PC-9 (cell line): Measurements from ENCODE around the gene MAMDC4. TPM values are rescaled to one million over a fixed set of nuclear protein-coding genes. Genes with fewer than 3 reads are reported as not detected.
"Not testable (repeated sequence)": the region's sequence is repeated elsewhere in the genome, so short reads cannot be mapped to it uniquely, and the experiment has no call there.

Experiments used
- BruUV-seq: library from RNA; stranded (reverse); fragments of 400-500 nt; replicated peaks from 2 replicates; lab custom pipeline; 2021; lab: Mats Ljungman, UMichigan
- CTCF ChIA-PET: fragments of 300-600 bp; sonication (Branson Sonifier 250); formaldehyde crosslinking; loops from one replicate; lab custom pipeline; 2022; ENCODE audit warnings: antibody characterized with exemption; lab: Charles Lee
- POLR2A ChIA-PET: fragments of 300-600 bp; sonication (Branson Sonifier 250); formaldehyde crosslinking; loops from one replicate; lab custom pipeline; 2022; ENCODE audit warnings: antibody characterized with exemption; ENCODE audit not compliant: unreplicated experiment; lab: Charles Lee
- DNase-seq, 2 experiments: peaks; one replicate each; pipeline versions ENCODE4 v3.0.0 to v3.0.0-alpha.2; 2015 to 2022; ENCODE audit warnings: mixed read lengths in 1 of 2
- H2AFZ ChIP-seq: fragments of 200-600 bp; sonication (generic); 2 replicates; pipeline ENCODE4 v1.8.1; 2017; ENCODE audit warnings: antibody characterized with exemption
- H3F3A ChIP-seq: fragments of 200-600 bp; sonication (generic); 2 replicates; pipeline ENCODE4 v1.8.1; 2017; ENCODE audit warnings: antibody characterized with exemption, mild to moderate bottlenecking, low read depth; ENCODE audit not compliant: insufficient read depth
- H3K27ac ChIP-seq: fragments of 200-600 bp; sonication (generic); 2 replicates; pipeline ENCODE4 v1.6.1; 2016; ENCODE audit warnings: mixed run types
- H3K27me3 ChIP-seq: fragments of 200-600 bp; sonication (generic); 2 replicates; pipeline ENCODE4 v1.6.1; 2016; ENCODE audit warnings: low read depth, mixed run types; ENCODE audit not compliant: insufficient read depth
- H3K36me3 ChIP-seq: fragments of 200-600 bp; sonication (generic); 2 replicates; pipeline ENCODE4 v1.6.1; 2016; ENCODE audit warnings: low read depth, mixed run types
- H3K4me1 ChIP-seq: fragments of 200-600 bp; sonication (generic); replicated peaks from 2 replicates; pipeline ENCODE4 v1.6.1; 2016; ENCODE audit warnings: mixed run types; ENCODE audit not compliant: insufficient read depth
- H3K4me2 ChIP-seq: fragments of 200-600 bp; sonication (generic); 2 replicates; pipeline ENCODE4 v1.6.1; 2017; ENCODE audit warnings: mixed run types
- H3K4me3 ChIP-seq: fragments of 200-600 bp; sonication (generic); 2 replicates; pipeline ENCODE4 v1.6.1; 2016; ENCODE audit warnings: mixed run types
- H3K79me2 ChIP-seq: fragments of 200-600 bp; sonication (generic); 2 replicates; pipeline ENCODE4 v1.6.1; 2017; ENCODE audit warnings: low read depth, mixed run types
- H3K9me2 ChIP-seq: fragments of 200-600 bp; sonication (generic); 2 replicates; pipeline ENCODE4 v1.8.1; 2017; ENCODE audit warnings: mild to moderate bottlenecking; ENCODE audit not compliant: insufficient read depth
- H3K9me3 ChIP-seq: fragments of 200-600 bp; sonication (generic); 2 replicates; pipeline ENCODE4 v1.8.1; 2016; ENCODE audit warnings: low read depth; ENCODE audit not compliant: insufficient read depth
- H4K20me1 ChIP-seq: fragments of 200-600 bp; sonication (generic); 2 replicates; pipeline ENCODE4 v1.8.1; 2017; ENCODE audit not compliant: insufficient read depth
- EZH2 ChIP-seq: fragments of 200-600 bp; sonication (generic); IDR thresholded peaks from 2 replicates; pipeline ENCODE4 v1.8.0; 2017; ENCODE audit warnings: antibody characterized with exemption, low read depth
- intact Hi-C: fragments of 100-400 bp; cut with micrococcal nuclease; formaldehyde crosslinking; loops from one replicate; pipeline ENCODE4 v1.10.0; 2022; ENCODE audit not compliant: unreplicated experiment
- total RNA-seq: library from RNA; stranded (reverse); gene quantifications from 2 replicates; pipeline ENCODE4 v1.2.3, GENCODE V29; 2021
- TF ChIP-seq, protein P1 (sequence below): fragments of 200-600 bp; sonication (generic); conservative IDR thresholded peaks from 2 replicates; pipeline ENCODE4 v1.6.1; 2017; ENCODE audit warnings: mixed run types, antibody characterized with exemption, mild to moderate bottlenecking, moderate library complexity

The MAMDC4 gene
- total RNA-seq, 1 experiment from 2014 or later: 9.2 TPM

DNA sequence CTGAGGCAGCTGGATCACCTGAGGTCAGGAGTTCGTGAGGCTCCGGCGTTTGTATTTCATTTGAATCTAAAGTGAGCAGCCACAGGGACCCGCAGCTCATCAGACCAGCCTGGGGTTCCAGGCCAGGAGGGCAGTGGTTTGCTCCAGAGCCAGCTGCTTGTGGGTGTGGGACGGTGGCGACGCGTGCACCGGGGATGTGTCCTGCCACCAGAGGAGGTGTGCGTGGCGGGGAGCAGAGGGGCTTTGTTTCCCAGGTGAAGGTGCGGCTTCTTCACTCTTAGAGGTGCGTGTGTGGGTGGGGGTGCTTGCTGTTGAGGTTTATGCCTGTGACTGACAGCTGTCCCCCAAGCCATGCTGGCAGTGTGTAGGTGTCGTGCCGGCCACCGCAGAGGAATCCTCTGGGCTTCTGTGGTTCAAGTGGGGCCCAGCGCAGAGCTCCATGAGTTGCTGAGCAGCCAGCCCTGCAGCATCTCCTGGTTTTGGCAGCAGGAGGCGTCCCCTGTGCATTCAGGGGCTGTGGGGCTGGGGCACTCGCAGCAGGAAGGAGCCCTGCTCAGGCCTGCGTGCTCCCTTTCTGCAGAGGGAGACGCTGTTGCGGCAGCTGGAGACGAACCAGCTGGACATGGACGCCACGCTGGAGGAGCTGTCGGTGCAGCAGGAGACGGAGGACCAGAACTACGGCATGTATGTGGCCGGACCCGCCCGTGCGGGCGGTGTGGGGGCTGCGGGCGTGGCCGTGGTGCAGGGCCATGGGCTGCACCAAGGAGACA is 16.8 kb upstream of the MAMDC4 start:
- peaks cover 8% of the 10 kb centered on the region; the same call in 1 of the 2 replicates for H4K20me1 ChIP-seq
- no peaks in the 10 kb centered on the region for H3K27me3 ChIP-seq
- no peaks in the 10 kb centered on the region for H3K79me2 ChIP-seq
- intact Hi-C loops: no loop called here
- TF ChIP-seq EZH2: no peak
- TF ChIP-seq, protein P1, sequence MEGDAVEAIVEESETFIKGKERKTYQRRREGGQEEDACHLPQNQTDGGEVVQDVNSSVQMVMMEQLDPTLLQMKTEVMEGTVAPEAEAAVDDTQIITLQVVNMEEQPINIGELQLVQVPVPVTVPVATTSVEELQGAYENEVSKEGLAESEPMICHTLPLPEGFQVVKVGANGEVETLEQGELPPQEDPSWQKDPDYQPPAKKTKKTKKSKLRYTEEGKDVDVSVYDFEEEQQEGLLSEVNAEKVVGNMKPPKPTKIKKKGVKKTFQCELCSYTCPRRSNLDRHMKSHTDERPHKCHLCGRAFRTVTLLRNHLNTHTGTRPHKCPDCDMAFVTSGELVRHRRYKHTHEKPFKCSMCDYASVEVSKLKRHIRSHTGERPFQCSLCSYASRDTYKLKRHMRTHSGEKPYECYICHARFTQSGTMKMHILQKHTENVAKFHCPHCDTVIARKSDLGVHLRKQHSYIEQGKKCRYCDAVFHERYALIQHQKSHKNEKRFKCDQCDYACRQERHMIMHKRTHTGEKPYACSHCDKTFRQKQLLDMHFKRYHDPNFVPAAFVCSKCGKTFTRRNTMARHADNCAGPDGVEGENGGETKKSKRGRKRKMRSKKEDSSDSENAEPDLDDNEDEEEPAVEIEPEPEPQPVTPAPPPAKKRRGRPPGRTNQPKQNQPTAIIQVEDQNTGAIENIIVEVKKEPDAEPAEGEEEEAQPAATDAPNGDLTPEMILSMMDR: no peak
- BruUV-seq: no TSS peak
- H3K4me3 ChIP-seq: no peak overlapping the region
- peaks cover 27% of the 10 kb centered on the region; the same call in 1 of the 2 replicates for H3F3A ChIP-seq
- no peak overlapping the region for H3K4me2 ChIP-seq
- no peak overlapping the region for H3K27ac ChIP-seq
- ChIA-PET CTCF (no interaction called here), POLR2A (interaction anchor here (0.6 kb wide), 2 partner anchors 194 to 212 kb away, joined by 8 to 14 read pairs; no protein-coding TSS in a partner anchor)
- H3K4me1 ChIP-seq: no peaks in the 10 kb centered on the region
- no peaks in the 10 kb centered on the region for H3K9me3 ChIP-seq
- peak in 1 of 2 experiments; percentile 18 for DNase-seq
- H3K36me3 ChIP-seq: no peaks in the 10 kb centered on the region
- no peak overlapping the region for H2AFZ ChIP-seq
- no peaks in the 10 kb centered on the region for H3K9me2 ChIP-seq

DNA sequence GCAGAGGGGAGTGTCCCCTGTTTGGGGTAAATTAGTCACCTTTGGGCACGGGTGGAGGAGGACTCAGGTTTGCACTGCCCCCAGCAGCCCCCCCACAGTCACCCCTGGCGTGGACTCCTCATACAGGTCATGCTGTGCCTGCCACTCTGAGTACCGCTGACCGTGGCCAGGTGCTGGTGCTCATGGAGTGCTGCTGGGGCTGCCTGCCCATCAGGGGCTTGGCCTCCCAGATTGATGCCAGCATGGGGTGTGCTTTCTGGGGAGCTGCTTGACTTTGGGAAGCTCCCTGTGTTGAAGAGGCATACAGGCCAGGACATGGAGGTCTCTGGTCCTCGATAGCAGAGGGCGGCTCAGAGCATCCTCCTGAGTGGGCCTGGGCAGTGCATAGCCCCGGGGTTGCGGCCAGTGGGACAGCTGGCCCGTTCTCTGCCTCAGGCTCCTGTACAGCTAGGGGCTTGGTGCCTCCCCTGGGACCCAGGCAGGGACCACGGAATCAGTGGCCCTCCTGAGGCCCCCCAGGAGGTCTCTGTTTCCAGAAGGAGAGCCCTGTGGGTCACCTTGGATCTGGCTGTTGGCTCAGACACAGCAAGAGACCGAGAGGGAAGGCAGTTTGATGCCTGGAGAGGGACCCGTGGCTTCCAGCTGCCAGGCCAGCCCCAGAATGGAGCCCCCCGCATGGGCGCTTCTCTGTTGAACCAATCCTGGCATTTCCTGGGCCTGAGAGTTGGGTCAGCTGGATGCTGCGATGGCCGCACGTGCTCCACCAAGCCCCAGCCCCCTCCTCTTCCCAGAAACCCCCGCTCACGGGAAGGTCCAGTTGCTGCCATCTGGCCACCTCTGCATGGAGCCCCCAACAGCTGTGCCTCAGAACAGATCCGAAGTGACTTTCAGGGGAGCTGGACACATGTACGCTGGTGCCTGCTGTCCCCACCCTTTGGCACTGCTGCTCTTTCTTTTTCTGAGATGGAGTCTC is 15.9 kb upstream of the MAMDC4 start:
- H3K4me2 ChIP-seq: no peak overlapping the region
- BruUV-seq: no TSS peak
- H3K36me3 ChIP-seq: no peaks in the 10 kb centered on the region
- H3K27me3 ChIP-seq: no peaks in the 10 kb centered on the region
- no peak overlapping the region for H3K4me3 ChIP-seq
- peak in 1 of 2 experiments; percentile 29 for DNase-seq
- peaks cover 36% of the 10 kb centered on the region for H3F3A ChIP-seq
- H3K79me2 ChIP-seq: no peaks in the 10 kb centered on the region
- POLR2A ChIA-PET: no interaction called here
- H2AFZ ChIP-seq: no peak overlapping the region
- H3K4me1 ChIP-seq: no peaks in the 10 kb centered on the region
- no peaks in the 10 kb centered on the region for H3K9me3 ChIP-seq
- intact Hi-C loops: no loop called here
- no peaks in the 10 kb centered on the region for H3K9me2 ChIP-seq
- H3K27ac ChIP-seq: no peak overlapping the region
- no peak for TF ChIP-seq EZH2
- TF ChIP-seq, protein P1: no peak
- H4K20me1 ChIP-seq: peaks cover 16% of the 10 kb centered on the region; the same call in 1 of the 2 replicates
- CTCF ChIA-PET: no interaction called here

DNA sequence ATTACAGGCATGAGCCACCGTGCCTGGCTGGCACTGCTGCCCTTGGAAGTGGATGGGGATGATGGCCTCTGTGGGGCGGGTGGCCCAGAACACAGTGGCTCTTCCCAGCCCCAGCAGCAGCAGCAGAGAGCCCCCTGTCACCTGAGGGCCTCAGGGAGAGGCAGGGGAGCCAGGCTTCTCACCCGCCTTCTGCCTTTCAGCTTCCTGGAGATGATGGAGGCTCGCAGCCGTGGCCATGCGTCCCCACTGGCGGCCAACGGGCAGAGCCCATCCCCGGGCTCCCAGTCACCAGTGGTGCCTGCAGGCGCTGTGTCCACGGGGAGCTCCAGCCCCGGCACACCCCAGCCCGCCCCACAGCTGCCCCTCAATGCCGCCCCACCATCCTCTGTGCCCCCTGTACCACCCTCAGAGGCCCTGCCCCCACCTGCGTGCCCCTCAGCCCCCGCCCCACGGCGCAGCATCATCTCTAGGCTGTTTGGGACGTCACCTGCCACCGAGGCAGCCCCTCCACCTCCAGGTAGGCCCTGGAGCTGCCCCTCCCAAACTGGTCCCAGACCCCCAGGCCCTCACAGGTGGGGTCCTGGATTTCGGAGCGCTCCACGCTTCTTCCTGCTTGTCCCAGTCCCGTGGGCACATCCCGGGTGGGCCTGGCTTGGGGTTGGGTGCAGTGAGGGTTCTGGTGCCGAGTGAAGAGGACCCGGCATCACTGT is 14.8 kb upstream of the MAMDC4 start:
- Histone ChIP-seq H4K20me1 (peaks cover 16% of the 10 kb centered on the region; the same call in 1 of the 2 replicates), H3K36me3 (no peaks in the 10 kb centered on the region), H3K4me3 (no peak overlapping the region), H3K4me2 (no peak overlapping the region), H3F3A (peaks cover 36% of the 10 kb centered on the region), H3K9me2 (no peaks in the 10 kb centered on the region), H3K27ac (no peak overlapping the region), H3K4me1 (0 out of 2 replicates have a peak, but pooled peaks cover 2% of the 10 kb centered on the region), H3K79me2 (no peaks in the 10 kb centered on the region), H2AFZ (no peak overlapping the region), H3K9me3 (no peaks in the 10 kb centered on the region), H3K27me3 (no peaks in the 10 kb centered on the region)
- TF ChIP-seq EZH2: no peak
- TF ChIP-seq, protein P1: no peak
- intact Hi-C loops: no loop called here
- no peak for DNase-seq
- no TSS peak for BruUV-seq
- ChIA-PET CTCF (no interaction called here), POLR2A (interaction anchor here (0.5 to 0.6 kb wide), 2 partner anchors 11 to 479 kb away, joined by 3 read pairs; no protein-coding TSS in a partner anchor)

DNA sequence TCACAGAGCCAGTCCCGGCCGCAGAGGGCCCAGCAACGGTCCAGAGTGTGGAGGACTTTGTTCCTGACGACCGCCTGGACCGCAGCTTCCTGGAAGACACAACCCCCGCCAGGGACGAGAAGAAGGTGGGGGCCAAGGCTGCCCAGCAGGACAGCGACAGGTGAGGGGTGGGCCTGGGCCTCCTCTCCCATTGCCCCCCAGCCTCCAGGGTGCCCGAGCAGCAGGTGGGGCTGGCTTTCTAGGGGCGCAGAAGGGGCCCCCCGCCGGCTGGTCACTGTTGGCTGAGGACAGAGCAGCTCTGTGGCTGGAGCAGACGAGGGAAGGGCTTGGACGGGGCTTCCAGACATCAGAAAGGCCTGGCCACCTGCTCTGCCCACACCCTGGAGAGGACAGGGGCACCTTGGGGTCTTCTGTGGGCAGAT is 14.3 kb upstream of the MAMDC4 start:
- H3K4me1 ChIP-seq, BruUV-seq, H3K27ac ChIP-seq, H3K36me3 ChIP-seq, H3K9me3 ChIP-seq, H2AFZ ChIP-seq, H3K4me3 ChIP-seq, CTCF ChIA-PET, H3K4me2 ChIP-seq, H3K79me2 ChIP-seq, H3K27me3 ChIP-seq, H3K9me2 ChIP-seq, intact Hi-C loops, DNase-seq: not testable (repeated sequence)
- Histone ChIP-seq H4K20me1 (peaks cover 16% of the 10 kb centered on the region; the same call in 1 of the 2 replicates), H3F3A (peaks cover 36% of the 10 kb centered on the region)
- POLR2A ChIA-PET: interaction anchor here (0.5 to 0.8 kb wide), 4 partner anchors 11 to 36 kb away, joined by 3 to 8 read pairs (median 4); partner anchors contain the start of gene RABL6
